Measurements from ENCODE around the gene CTSA.
"Not testable (repeated sequence)": the region's sequence is repeated elsewhere in the genome, so short reads cannot be mapped to it uniquely, and the experiment has no call there.

Gene CTSA

GRCh38 chr20:45867136-45867818, 23.9 kb upstream of the CTSA start:
- no peak for DNase-seq (ENCODE audit: low spot score)

GRCh38 chr20:45867819-45868176, 23.3 kb upstream of the CTSA start:
- peak; percentile 70 for DNase-seq (ENCODE audit: low spot score)

- no peak for DNase-seq (ENCODE audit: low spot score)
Observed at GRCh38 chr20:45872626-45873025, 18.5 kb upstream of the CTSA start.

GRCh38 chr20:45873409-45874103, 17.6 kb upstream of the CTSA start:
- DNase-seq (ENCODE audit: low spot score), result no peak

- DNase-seq (ENCODE audit: low spot score), result not testable (repeated sequence)
Observed at GRCh38 chr20:45874104-45874481, 17.0 kb upstream of the CTSA start.

- no peak for DNase-seq (ENCODE audit: low spot score)
Observed at GRCh38 chr20:45874576-45874975, 16.6 kb upstream of the CTSA start.

- peak; percentile 57 for DNase-seq (ENCODE audit: low spot score)
Observed at GRCh38 chr20:45878076-45878761, 12.9 kb upstream of the CTSA start.

- DNase-seq (ENCODE audit: low spot score), result peak; percentile 98
Observed at GRCh38 chr20:45880988-45881788, 9.9 kb upstream of the CTSA start, which contains the start of gene ZSWIM1. Gene ZSWIM1, plus strand, starts transcription at chr20:45881227. Its CDS starts 1,366 bp downstream, at chr20:45882593.

GRCh38 chr20:45882469-45883099, 8.6 kb upstream of the CTSA start:
- DNase-seq (ENCODE audit: low spot score), result no peak

- DNase-seq (ENCODE audit: low spot score), result no peak
Observed at GRCh38 chr20:45883100-45883469, 8.1 kb upstream of the CTSA start.

GRCh38 chr20:45886590-45887345, 4.4 kb upstream of the CTSA start:
- no peak for DNase-seq (ENCODE audit: low spot score)

GRCh38 chr20:45887346-45887715, 3.8 kb upstream of the CTSA start, which contains the start of gene SPATA25:
Gene SPATA25, minus strand, starts transcription at chr20:45887622. Its CDS starts 32 bp downstream, at chr20:45887590.
- no peak for DNase-seq (ENCODE audit: low spot score)

- no peak for DNase-seq (ENCODE audit: low spot score)
Observed at GRCh38 chr20:45888681-45889080, 2.5 kb upstream of the CTSA start.

- DNase-seq (ENCODE audit: low spot score), result peak; percentile 81
Observed at GRCh38 chr20:45890077-45890984, 804 bp upstream of the CTSA start.

- peak; percentile 62 for DNase-seq (ENCODE audit: low spot score)
Observed at GRCh38 chr20:45892049-45892825, 1.1 kb downstream of the CTSA start.

- DNase-seq (ENCODE audit: low spot score), result no peak
Observed at GRCh38 chr20:45892828-45893500, 1.8 kb downstream of the CTSA start.

GRCh38 chr20:45893831-45894230, 2.7 kb downstream of the CTSA start:
- no peak for DNase-seq (ENCODE audit: low spot score)

GRCh38 chr20:45894797-45895196, 3.7 kb downstream of the CTSA start:
- DNase-seq (ENCODE audit: low spot score), result no peak
